Right lobe of liver (tissue), 4 donors: ENCODE data around the gene NEDD4L.

Experiments used
- CTCF ChIP-seq, 4 donors: fragments of 200-600 bp in 3 of 4; fragments of 450-650 bp in 1 of 4; IDR thresholded peaks; one replicate each; pipeline versions ENCODE4 v1.5.1 to v1.8.0; 2016 to 2022; ENCODE audit warnings: antibody characterized with exemption in 4 of 4, mild to moderate bottlenecking in 2 of 4
- POLR2A ChIP-seq: fragments of 450-650 bp; IDR thresholded peaks from one replicate; pipeline ENCODE4 v1.6.1; 2017; ENCODE audit warnings: antibody characterized with exemption, mild to moderate bottlenecking
- donor health status: DM: no; HTN: no; CAD: no.
- donor health status: DM: no; HTN: no; CAD: no.
- donor health status: DM: no; HTN: yes; CAD: no.

DNA sequence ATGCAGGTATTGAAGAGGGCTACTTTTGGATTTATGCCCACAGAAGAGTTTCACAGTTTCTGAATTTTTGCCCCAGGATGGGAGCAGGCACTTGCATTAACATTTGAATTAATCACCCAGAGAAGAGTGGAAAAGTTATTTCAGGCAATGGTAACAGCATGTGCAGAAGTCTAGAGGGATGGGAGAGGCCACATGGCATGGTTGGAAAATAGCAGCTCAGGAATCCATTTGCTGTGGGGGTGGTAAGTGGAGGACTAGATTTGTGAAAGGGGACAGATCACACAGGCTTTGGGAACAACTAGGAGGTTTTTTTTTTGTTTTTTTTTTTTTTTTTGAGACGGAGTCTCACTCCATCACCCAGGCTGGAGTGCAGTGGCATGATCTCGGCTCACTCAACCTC lies 65.2 kb downstream of the NEDD4L start:
- TF ChIP-seq CTCF (IDR thresholded peaks at IDR 0.05) (no peak), POLR2A (no peak)
